ENCODE results near the gene WNK2. TPM values are rescaled to one million over a fixed set of nuclear protein-coding genes. Genes with fewer than 3 reads are reported as not detected.

WNK2 gene
- total and polyA plus RNA-seq, 2 donors (not counting 3 experiments of a cell fraction or from before 2014, with no cell fraction given): not detected

- dilution Hi-C loops (cut with MboI; ENCODE audit: extremely low pct_ligation_motif_present, low sequenced_read_pairs): no loop called here
- Histone ChIP-seq H3K79me2 (ENCODE audit: control insufficient read depth, insufficient read depth, low read length) (no peaks in the 10 kb centered on the region), H3K4me3 (replicated peaks in 1 of 3; ENCODE audit: insufficient read depth in 1 of 3, low read depth in 1 of 3, low read length in 3 of 3) (no peak overlapping the region), H3K4me2 (ENCODE audit: insufficient read depth, low read length) (no peak overlapping the region), H3K9ac (replicated peaks; ENCODE audit: extremely low read depth, insufficient read depth, low read length) (no peak overlapping the region), H3K9me1 (replicated peaks; ENCODE audit: control insufficient read depth, extremely low read depth, insufficient read depth, low read length) (no peaks in the 10 kb centered on the region), H3K4me1 (ENCODE audit: control insufficient read depth, extremely low read depth, insufficient read depth, low read length) (no peaks in the 10 kb centered on the region), H2AFZ (ENCODE audit: low read depth, low read length) (no peak overlapping the region), H3K27ac (ENCODE audit: insufficient read depth, low read depth, low read length) (no peak overlapping the region), H4K20me1 (replicated peaks; ENCODE audit: control insufficient read depth, extremely low read depth, insufficient read depth, low read length) (no peaks in the 10 kb centered on the region), H3K9me3 (replicated peaks; ENCODE audit: control insufficient read depth, insufficient read depth, low read length) (no peaks in the 10 kb centered on the region), H3K36me3 (ENCODE audit: control insufficient read depth in 2 of 2, extremely low read depth in 1 of 2, insufficient read depth in 2 of 2, low read length in 2 of 2) (no peaks in the 10 kb centered on the region), H3K27me3 (ENCODE audit: control insufficient read depth in 2 of 2, insufficient read depth in 2 of 2, low read length in 2 of 2) (no peaks in the 10 kb centered on the region)
- no peak for TF ChIP-seq CTCF (IDR thresholded peaks at IDR 0.05; ENCODE audit: extremely low read depth in 1 of 2, insufficient read depth in 1 of 2, low read depth in 1 of 2, low read length in 2 of 2)
- POLR2A ChIA-PET: no interaction called here
- DNase-seq (ENCODE audit: low read depth, low spot score) (no peak), FAIRE-seq (peak; percentile 21)
- intact Hi-C loops (cut with micrococcal nuclease): loop anchor here (2.0 to 5.0 kb wide), 2 partner anchors 160 to 801 kb away; no protein-coding TSS in a partner anchor
- CTCF ChIA-PET: interaction anchor here (1.2 to 4.4 kb wide), 3 partner anchors 19 to 143 kb away, joined by 3 to 32 read pairs (median 3); no protein-coding TSS in a partner anchor
- BruUV-seq (replicated peaks): no TSS peak
Observed at GRCh38 chr9:93161786-93162562, 22.0 kb upstream of the WNK2 start.

GRCh38 chr9:93164085-93164484, 19.9 kb upstream of the WNK2 start:
- dilution Hi-C loops (cut with MboI; ENCODE audit: extremely low pct_ligation_motif_present, low sequenced_read_pairs): no loop called here

More at GRCh38 chr9:93164085-93164484, 19.9 kb upstream of the WNK2 start:
- no peak overlapping the region for H3K4me2 ChIP-seq (ENCODE audit: insufficient read depth, low read length)
- H3K4me1 ChIP-seq (ENCODE audit: control insufficient read depth, extremely low read depth, insufficient read depth, low read length): no peaks in the 10 kb centered on the region
- intact Hi-C loops (cut with micrococcal nuclease): loop anchor here (5.0 kb wide), 1 partner anchor 162 kb away; no protein-coding TSS in a partner anchor
- no peaks in the 10 kb centered on the region for H4K20me1 ChIP-seq (replicated peaks; ENCODE audit: control insufficient read depth, extremely low read depth, insufficient read depth, low read length)
- H3K9me1 ChIP-seq (replicated peaks; ENCODE audit: control insufficient read depth, extremely low read depth, insufficient read depth, low read length): no peaks in the 10 kb centered on the region
- ChIA-PET POLR2A (no interaction called here), CTCF (interaction anchor here (1.7 kb wide), 1 partner anchor 141 kb away, joined by 6 read pairs; no protein-coding TSS in a partner anchor)
- H3K9me3 ChIP-seq (replicated peaks; ENCODE audit: control insufficient read depth, insufficient read depth, low read length): no peaks in the 10 kb centered on the region
- no peak for FAIRE-seq
- H3K27me3 ChIP-seq (ENCODE audit: control insufficient read depth in 2 of 2, insufficient read depth in 2 of 2, low read length in 2 of 2): no peaks in the 10 kb centered on the region
- no peak overlapping the region for H2AFZ ChIP-seq (ENCODE audit: low read depth, low read length)
- no peak for DNase-seq (ENCODE audit: low read depth, low spot score)
- TF ChIP-seq FOS (IDR thresholded peaks at IDR 0.05; ENCODE audit: borderline replicate concordance, insufficient read depth, low read length) (no peak), GATA2 (IDR thresholded peaks at IDR 0.05; ENCODE audit: insufficient read depth, insufficient read length, low read depth, low read length) (no peak), POLR2AphosphoS5 (IDR thresholded peaks at IDR 0.05; ENCODE audit: insufficient read depth, low read depth, low read length) (no peak), JUN (IDR thresholded peaks at IDR 0.05; ENCODE audit: borderline replicate concordance, insufficient read depth, insufficient read length, low read depth) (no peak), EZH2 (IDR thresholded peaks at IDR 0.05; ENCODE audit: borderline replicate concordance, low read depth, low read length, severe bottlenecking) (no peak), MYC (IDR thresholded peaks at IDR 0.05; ENCODE audit: low read depth, low read length) (no peak), POLR2A (IDR thresholded peaks at IDR 0.05; ENCODE audit: low read depth, low read length) (no peak), CTCF (IDR thresholded peaks at IDR 0.05; ENCODE audit: extremely low read depth in 1 of 2, insufficient read depth in 1 of 2, low read depth in 1 of 2, low read length in 2 of 2) (no peak), MAX (IDR thresholded peaks at IDR 0.05; ENCODE audit: insufficient read depth, insufficient read length) (no peak)
- H3K4me3 ChIP-seq (replicated peaks in 1 of 3; ENCODE audit: insufficient read depth in 1 of 3, low read depth in 1 of 3, low read length in 3 of 3): no peak overlapping the region
- no peaks in the 10 kb centered on the region for H3K36me3 ChIP-seq (ENCODE audit: control insufficient read depth in 2 of 2, extremely low read depth in 1 of 2, insufficient read depth in 2 of 2, low read length in 2 of 2)
- H3K79me2 ChIP-seq (ENCODE audit: control insufficient read depth, insufficient read depth, low read length): no peaks in the 10 kb centered on the region
- no TSS peak for BruUV-seq (replicated peaks)
- no peak overlapping the region for H3K9ac ChIP-seq (replicated peaks; ENCODE audit: extremely low read depth, insufficient read depth, low read length)
- no peak overlapping the region for H3K27ac ChIP-seq (ENCODE audit: insufficient read depth, low read depth, low read length)

All from endothelial cell of umbilical vein (primary cell).